ES-I3 (cell line): ENCODE results near the gene AK1.
A peak's percentile ranks its signal among the peaks of the same experiment; 100 is the strongest.
"Not testable (repeated sequence)": the region's sequence is repeated elsewhere in the genome, so short reads cannot be mapped to it uniquely, and the experiment has no call there.

Source experiments
- H3K36me3 ChIP-seq: 2 replicates; pipeline ENCODE4 v1.6.1; 2013; ENCODE audit warnings: mild to moderate bottlenecking, low read length, control low read depth, moderate library complexity; ENCODE audit not compliant: insufficient read depth
- H3K4me1 ChIP-seq: 2 replicates; pipeline ENCODE4 v1.6.1; 2013; ENCODE audit warnings: mild to moderate bottlenecking, control low read depth, low read length; ENCODE audit not compliant: insufficient read depth
- H3K9ac ChIP-seq: 2 replicates; pipeline ENCODE4 v1.6.1; 2013; ENCODE audit warnings: low read depth, mild to moderate bottlenecking, low read length, moderate library complexity
- H3K9me3 ChIP-seq: 2 replicates; pipeline ENCODE4 v1.6.1; 2013; ENCODE audit warnings: mild to moderate bottlenecking, low read length, moderate library complexity; ENCODE audit not compliant: control insufficient read depth, insufficient read depth

Gene AK1

DNA sequence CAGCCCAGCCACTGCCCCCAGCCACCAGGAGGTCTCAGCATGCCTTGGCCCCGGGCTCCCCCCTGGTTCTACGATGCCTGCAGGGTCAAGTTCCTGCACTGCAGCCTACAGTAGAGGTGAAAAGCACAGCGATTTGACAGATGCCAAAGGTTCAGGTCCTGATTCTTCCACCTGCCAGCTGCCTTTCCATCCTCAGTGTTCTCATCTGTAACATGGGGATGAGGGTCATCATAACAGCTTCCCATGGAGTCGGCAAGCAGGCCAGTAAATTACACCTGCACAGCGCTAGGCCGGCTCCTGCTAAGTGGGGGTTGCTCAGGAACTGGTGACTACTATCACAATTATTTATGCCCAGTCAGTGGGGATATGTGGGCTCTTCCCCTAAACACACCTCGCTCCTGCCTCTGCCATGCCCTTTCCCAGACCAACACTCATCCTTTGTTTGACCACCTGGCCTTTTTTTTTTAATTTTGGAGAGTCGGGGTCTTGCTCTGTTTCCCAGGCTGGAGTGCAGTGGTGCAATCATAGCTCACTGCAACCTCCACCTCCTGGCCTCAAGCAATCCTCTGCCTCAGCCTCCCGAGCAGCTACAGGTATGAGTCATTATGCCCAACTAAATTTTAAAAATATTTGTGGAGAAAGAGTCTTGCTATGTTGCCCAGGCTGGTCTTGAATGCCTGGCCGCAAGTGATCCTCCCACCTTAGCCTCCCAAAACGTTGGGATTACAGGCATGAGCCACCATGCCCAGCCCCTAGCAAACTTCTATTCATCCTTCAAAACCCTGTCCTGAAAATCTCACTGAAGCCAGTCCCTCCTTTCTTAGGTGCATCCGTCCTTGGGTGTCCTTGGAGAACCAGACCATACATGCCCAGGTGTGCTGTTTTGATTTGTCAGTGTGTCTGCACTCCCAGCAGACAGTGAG, 29.4 kb downstream of the AK1 start:
- no peaks in the 10 kb centered on the region for H3K36me3 ChIP-seq
- peaks cover 4% of the 10 kb centered on the region; the same call in 1 of the 2 replicates for H3K4me1 ChIP-seq
- peaks cover 9% of the 10 kb centered on the region; the same call in 1 of the 2 replicates for H3K9me3 ChIP-seq
- no peak overlapping the region for H3K9ac ChIP-seq

DNA sequence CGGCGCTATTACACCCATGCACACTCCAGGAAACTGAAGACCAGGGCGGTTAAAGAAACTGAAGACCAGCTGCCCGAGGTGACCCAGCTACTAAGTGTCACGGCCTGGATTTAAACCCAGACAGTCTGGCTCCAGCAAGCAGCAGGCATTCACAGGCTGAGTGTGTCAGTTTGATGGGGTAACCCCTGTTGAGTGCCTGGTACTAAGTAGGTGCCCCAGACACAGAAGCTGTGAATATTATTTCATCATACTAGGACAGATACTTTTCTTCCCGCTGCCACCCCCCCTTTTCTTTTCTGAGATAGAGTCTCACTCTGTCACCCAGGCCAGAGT, 30.3 kb downstream of the AK1 start:
- Histone ChIP-seq H3K4me1 (peaks cover 4% of the 10 kb centered on the region; the same call in 1 of the 2 replicates), H3K9ac (no peak overlapping the region), H3K36me3 (no peaks in the 10 kb centered on the region), H3K9me3 (peaks cover 9% of the 10 kb centered on the region; the same call in 1 of the 2 replicates)

DNA sequence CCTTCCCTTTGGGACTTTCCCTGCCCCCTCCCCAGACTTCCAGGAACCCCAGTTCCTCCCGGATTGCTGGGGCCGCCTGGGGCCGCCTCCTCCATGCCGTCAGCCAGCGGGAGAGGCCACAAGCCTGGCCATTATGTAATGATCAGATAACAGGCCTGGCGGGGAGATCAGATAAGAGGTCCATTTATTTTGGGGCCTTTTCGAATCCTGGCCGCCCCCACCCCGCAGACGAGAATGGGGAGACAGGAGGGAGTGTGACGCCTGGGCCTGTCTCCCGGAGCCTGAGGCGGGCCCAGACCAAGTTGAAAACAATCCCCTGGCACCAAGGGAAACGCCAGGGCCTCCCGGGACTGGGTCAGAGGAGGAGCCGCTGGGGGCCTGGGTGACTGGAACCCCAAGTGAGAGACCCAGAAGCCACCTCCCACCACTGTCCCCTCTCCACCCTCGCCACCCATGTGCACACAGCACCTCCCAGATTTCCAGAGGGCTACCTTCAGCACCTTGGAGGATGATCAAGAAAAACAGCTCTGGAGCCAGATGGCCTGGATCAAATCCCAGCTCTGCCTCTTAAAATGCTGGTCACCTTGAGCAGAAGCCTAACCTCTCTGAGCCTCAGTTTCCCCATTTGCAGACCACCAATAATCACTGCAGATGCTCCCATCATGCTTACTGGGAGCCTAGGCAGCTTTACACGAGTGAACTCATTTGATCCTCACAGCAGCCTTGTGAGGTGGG, 30.9 kb downstream of the AK1 start:
- Histone ChIP-seq H3K4me1 (peaks cover 4% of the 10 kb centered on the region; the same call in 1 of the 2 replicates), H3K9me3 (peaks cover 9% of the 10 kb centered on the region; the same call in 1 of the 2 replicates), H3K36me3 (no peaks in the 10 kb centered on the region), H3K9ac (no peak overlapping the region)

DNA sequence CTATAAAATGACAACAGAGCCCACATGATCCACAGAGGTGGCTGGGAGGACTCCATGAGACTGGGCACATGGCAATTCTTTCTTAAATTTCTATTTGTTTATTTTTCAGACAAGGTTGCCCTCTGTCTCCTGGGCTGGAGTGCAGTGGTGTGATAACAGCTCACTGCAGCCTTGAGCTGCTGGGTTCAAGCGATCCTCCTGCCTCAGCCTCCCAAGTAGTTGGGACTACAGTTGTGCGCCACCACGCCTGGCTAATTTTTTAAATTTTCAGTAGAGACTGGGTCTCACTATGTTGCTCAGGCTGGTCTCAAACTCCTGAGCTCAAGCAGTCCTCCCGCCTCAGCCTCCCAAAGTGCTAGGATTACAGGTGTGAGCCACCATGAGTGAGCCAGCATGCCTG, 31.9 kb downstream of the AK1 start:
- not testable (repeated sequence) for H3K4me1 ChIP-seq, H3K36me3 ChIP-seq, H3K9ac ChIP-seq, H3K9me3 ChIP-seq

DNA sequence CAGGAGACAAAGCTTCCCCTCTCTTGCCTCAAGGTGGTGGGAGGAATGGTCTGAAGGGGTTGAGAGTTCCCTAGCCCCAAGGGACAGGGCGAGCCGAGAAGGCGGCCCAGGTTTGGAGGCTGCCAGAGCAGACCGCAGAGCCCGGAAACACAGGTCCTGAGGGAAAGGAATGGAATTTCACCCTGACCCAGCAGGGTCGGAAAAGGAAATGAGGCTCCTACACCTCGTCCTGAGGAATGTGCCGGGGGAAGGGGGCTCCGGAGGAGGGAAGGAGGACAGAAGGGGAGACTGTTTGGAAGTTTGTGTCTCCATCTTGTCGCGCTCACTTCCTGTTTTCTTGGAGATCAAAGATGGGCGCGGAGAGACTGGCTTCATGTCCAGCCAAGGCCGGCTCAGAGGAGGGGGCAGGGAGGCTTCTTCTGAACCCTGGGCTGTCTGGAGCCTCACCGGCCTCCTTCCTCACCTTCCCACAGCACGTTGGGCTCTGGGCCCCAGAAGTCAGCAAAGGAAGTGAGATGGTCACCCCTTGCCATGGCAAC, 32.6 kb downstream of the AK1 start:
- Histone ChIP-seq H3K9ac (no peak overlapping the region), H3K4me1 (peaks cover 4% of the 10 kb centered on the region; the same call in 1 of the 2 replicates), H3K9me3 (peaks cover 8% of the 10 kb centered on the region; the same call in 1 of the 2 replicates), H3K36me3 (no peaks in the 10 kb centered on the region)

DNA sequence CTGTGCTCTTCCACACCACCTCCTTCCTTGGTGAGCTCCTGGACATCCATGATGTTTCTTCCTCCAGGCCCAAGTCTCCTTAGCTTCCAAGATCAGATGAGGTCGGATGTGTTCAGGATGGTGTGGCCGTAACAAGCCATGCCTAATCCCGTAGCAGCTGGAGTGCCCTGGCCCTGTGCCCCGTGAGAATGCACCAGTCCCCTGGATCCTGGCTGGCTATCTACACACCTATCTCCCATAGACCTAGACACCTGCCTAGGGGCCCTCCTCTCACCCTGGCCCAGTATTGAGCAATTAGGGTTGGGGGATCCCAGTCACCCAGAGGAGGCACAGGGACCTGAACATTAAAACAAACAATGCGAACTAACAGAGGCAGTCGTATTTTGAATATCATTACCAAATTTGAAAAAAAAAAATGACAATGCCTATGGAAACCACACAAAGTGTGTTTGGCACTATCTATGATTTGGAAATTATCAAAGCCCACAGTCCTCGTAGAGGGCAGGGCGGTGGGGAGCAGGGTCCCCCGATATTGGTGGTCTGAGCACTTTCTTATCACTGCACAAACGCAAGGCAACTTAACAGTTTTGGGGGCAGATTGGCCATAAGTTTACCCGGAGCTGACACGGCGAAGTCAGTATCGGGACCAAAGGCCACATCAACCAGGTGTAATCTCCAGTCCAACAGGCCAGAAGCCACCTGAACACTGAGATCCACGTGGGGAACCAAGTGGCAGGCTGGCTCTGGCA, 36.2 kb downstream of the AK1 start:
- Histone ChIP-seq H3K4me1 (peaks cover 7% of the 10 kb centered on the region; the same call in 1 of the 2 replicates), H3K9me3 (no peaks in the 10 kb centered on the region), H3K9ac (no peak overlapping the region), H3K36me3 (no peaks in the 10 kb centered on the region)

DNA sequence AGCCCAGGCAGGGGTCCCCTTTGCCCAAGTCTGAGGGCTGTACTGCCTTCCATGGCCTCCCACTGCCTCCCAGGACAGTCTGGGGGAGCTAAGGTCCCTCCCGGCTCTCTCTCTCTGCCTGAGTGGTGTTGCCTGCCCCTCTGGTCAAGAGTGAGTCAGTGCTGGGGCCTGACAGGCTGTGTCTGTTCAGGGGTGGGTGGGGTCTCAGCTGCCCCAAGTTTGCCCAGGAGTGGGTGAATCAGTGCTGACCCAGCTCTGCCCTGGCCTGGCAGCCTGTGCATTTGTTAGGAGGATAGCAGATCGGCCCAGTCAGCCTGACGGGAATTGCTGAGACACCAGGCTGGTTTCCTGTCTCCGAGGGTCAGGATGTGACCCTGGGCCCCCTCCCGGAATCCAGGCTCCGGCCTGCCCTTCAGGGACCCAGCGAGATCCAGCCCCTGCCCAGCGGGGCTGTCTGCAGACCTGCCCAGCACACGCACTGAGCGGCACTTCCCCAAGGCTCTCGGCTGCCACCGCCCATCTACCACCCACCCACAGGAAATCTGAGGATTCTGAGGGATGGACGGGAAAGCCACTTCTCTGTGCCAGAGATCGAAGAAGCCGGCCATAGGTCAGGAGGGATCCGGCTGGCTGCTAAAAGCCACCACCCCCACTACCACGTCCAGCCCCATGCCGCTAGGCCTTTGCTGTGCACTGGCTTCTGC, 38.9 kb downstream of the AK1 start:
- Histone ChIP-seq H3K4me1 (peaks cover 3% of the 10 kb centered on the region; the same call in 1 of the 2 replicates), H3K36me3 (no peaks in the 10 kb centered on the region), H3K9ac (no peak overlapping the region)

DNA sequence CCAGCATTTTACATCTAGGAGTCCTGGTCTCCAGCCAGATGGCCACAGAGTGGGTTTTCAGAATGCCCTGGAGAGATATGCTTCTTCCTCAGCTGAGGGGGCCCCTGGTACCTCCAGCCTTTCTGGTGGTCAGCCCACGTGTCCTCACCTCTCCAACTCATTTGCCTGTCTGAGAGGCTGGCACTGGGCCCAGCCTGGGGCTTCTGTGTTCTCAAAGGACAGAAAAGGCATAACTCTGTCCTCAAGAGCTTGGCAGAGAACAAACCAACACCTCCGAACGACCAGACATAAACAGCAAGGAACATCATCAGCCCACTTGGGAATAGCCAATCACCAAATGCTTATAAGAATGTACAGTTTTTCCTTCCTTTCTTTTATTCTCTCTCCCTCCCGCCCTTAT, 40.1 kb downstream of the AK1 start:
- Histone ChIP-seq H3K36me3 (no peaks in the 10 kb centered on the region), H3K9ac (no peak overlapping the region), H3K9me3 (no peaks in the 10 kb centered on the region), H3K4me1 (peaks cover 3% of the 10 kb centered on the region; the same call in 1 of the 2 replicates)

More for the DNA sequence above, 38.9 kb downstream of the AK1 start:
- H3K9me3 ChIP-seq, result no peaks in the 10 kb centered on the region

DNA sequence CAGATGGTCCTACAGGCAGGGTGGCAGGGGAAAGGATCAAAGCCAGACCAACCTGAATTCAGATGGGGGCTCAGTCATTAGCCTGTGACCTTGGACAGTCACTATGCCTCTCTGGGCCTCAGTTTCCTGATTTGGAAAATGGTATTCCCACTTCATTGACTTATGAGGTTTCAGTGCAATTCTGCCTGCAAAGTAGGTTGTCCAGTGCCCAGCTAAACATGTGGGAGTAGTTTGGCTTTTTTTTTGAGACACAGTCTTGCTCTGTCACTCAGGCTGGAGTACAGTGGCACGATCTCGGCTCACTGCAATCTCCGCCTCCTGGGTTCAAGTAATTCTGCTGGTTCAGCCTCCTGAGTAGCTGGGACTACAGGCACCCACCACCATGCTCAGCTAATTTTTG, 40.9 kb downstream of the AK1 start:
- H3K9me3 ChIP-seq, H3K4me1 ChIP-seq, H3K36me3 ChIP-seq, H3K9ac ChIP-seq: not testable (repeated sequence)

DNA sequence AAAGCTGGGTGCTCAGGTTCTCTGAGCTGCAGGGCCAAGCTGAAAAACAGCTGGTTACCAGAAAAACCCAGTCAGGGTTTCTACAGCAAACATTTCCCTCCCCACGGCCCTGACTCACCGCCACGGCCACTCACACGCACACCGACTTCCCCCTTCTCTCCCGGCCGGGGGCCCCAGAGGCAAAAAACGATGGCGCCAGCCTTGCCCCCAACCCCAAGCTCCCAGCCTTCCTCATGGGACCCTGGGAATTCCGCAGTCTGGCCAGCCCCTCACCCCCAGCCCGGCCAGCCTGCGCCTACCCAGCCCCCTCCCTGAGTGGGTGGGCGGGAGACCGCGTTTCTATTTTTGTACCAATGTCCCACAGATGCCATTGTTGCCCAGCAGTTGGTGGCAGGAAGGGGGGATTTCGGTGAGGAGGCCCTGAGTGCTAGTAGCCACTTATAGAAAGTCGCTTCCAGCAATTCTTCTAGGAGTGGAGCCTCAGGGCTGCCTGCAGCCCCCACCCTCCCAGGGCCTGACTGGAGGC, 41.4 kb downstream of the AK1 start:
- Histone ChIP-seq H3K36me3 (no peaks in the 10 kb centered on the region), H3K4me1 (peaks cover 3% of the 10 kb centered on the region; the same call in 1 of the 2 replicates), H3K9ac (no peak overlapping the region)

DNA sequence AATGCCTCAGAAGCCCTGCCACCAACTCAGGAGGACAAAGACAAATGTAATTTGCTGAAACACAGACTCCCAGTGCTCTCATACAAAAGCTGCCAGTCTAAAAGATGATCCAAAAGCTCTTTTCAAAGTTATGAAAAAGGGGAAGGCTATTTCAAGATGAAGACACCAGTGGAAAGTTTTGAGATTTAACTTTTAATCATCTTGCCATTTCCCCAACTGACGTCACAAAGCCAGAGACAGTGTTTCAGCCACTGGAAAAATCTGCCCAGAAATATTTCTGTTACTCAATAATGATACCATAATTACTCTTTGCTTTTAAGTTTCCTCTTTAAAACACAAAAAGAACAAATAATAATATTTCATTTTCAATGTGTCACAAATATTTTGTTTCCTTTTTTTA, 43.9 kb downstream of the AK1 start:
- Histone ChIP-seq H3K9me3 (no peaks in the 10 kb centered on the region), H3K9ac (no peak overlapping the region), H3K4me1 (peaks cover 8% of the 10 kb centered on the region), H3K36me3 (no peaks in the 10 kb centered on the region)

More for the DNA sequence above, 41.4 kb downstream of the AK1 start:
- no peaks in the 10 kb centered on the region for H3K9me3 ChIP-seq

DNA sequence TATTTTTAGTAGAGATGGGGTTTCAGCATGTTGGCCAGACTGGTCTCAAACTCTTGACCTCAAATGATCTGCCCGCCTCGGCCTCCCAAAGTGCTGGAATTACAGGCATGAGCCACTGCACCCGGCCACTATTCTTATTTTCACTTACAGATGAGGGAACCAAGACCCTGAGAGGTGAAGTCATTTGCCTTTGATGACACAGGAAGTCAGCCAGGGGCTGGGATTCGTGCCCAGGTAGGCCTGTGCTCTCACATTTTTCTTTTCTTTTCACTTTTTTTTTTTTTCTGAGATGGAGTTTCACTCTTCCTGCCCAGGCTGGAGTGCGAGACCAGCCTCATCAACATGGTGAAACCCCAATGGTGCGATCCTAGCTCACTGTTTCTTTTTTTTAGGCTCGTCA, 45.2 kb downstream of the AK1 start:
- no peaks in the 10 kb centered on the region for H3K9me3 ChIP-seq
- no peaks in the 10 kb centered on the region for H3K36me3 ChIP-seq
- H3K9ac ChIP-seq, result no peak overlapping the region
- peaks cover 10% of the 10 kb centered on the region for H3K4me1 ChIP-seq

DNA sequence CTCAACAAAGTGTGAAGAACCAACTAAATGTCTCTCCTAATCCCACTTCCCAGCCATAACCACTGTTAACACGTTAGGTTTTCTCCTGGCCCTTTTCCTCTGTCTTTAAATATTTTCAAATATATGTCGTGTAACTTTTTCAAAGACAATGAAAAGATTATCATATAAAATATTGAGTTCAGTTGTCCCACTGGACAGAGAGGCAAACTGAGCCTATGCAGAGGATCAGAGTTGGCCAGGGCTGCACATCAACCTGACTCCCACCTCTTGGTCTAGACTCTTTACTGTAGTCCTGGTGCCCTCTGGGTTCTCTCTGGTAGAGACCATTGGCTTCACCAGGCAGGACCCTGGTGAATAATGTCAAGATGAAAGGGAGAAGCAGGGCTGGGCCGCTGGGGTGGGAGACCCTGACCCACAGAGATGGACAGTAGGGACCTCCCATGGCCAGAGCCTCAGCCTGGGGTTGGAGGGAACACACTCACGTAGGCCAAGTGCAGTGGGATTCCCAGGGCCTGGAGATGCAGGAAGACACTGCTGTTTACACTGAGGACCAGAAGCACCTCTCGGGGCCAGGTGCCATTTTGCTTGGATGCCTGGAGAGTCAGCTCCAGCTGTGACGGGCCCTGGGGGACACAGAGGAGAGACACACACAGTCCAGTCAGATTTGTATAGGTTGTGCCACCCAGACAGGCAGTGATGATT, 48.1 kb downstream of the AK1 start:
- Histone ChIP-seq H3K4me1 (peaks cover 19% of the 10 kb centered on the region), H3K9ac (0 out of 2 replicates have a peak overlapping the region, but pooled peaks have one; percentile 63), H3K9me3 (no peaks in the 10 kb centered on the region), H3K36me3 (no peaks in the 10 kb centered on the region)
